K562 (cell line): ENCODE results near the gene UNC79. TPM values are rescaled to one million over a fixed set of nuclear protein-coding genes. Genes with fewer than 3 reads are reported as not detected.

Experiments
- ATAC-seq: fragments of 200-7000 bp; cut with Tn5 transposase; 3 replicates; pipeline ENCODE4 v1.9.1; 2020; ENCODE audit warnings: moderate library complexity
- BruUV-seq: library from RNA; stranded (reverse); fragments of 400-500 nt; replicated peaks from 2 replicates; lab custom pipeline; 2021; lab: Mats Ljungman, UMichigan
- CTCF ChIA-PET: fragments of 300-600 bp; formaldehyde crosslinking; extraction: SDS; loops from one replicate; lab custom pipeline; 2021; ENCODE audit warnings: low intra/inter-chr PET ratio; lab: Yijun Ruan, JAX
- POLR2A ChIA-PET: fragments of 300-600, 350-650 bp; sonication (Branson Sonifier 250); formaldehyde crosslinking; extraction: SDS; loops from one replicate; lab custom pipeline; 2021; ENCODE audit warnings: antibody characterized with exemption, inconsistent platforms; lab: Yijun Ruan, JAX
- DNase-seq, 4 experiments: peaks; one replicate each; pipeline versions ENCODE4 v3.0.0 to v3.0.0-alpha.2; 2011 to 2018; ENCODE audit warnings: low spot score in 3 of 4, mixed read lengths in 3 of 4; ENCODE audit errors: extremely low read depth in 1 of 4
- FAIRE-seq: peaks from 2 replicates; lab custom pipeline; 2011; peaks lifted over from hg19 to GRCh38; lab: Jason Lieb, UNC
- H2AFZ ChIP-seq: 2 replicates; pipeline ENCODE4 v1.6.0; 2011; ENCODE audit warnings: low read depth, low read length, control low read depth, inconsistent platforms
- H3K27ac ChIP-seq: fragments of 200-600 bp; 3 replicates; pipeline ENCODE4 v1.8.0; 2011; ENCODE audit warnings: low read depth, mild to moderate bottlenecking, control low read depth, inconsistent platforms, low read length, moderate library complexity, mixed read lengths; ENCODE audit errors: extremely low read depth
- H3K27me3 ChIP-seq, 2 experiments: fragments of 300-600 bp in 1 of 2; 2 replicates in 1 of 2; 3 replicates in 1 of 2; pipeline versions ENCODE4 v1.6.0 to v1.8.0; 2011; ENCODE audit warnings: inconsistent platforms in 2 of 2, low read length in 2 of 2, mild to moderate bottlenecking in 1 of 2, mixed read lengths in 1 of 2, moderate library complexity in 1 of 2; ENCODE audit not compliant: control insufficient read depth in 2 of 2, insufficient read depth in 2 of 2
- H3K36me3 ChIP-seq: fragments of 300-600 bp; 3 replicates; pipeline ENCODE4 v1.8.0; 2011; ENCODE audit warnings: mild to moderate bottlenecking, low read length, inconsistent platforms; ENCODE audit not compliant: control insufficient read depth, insufficient read depth
- H3K4me1 ChIP-seq, 2 experiments: fragments of 200-600 bp in 1 of 2; replicated peaks in 1 of 2; 2 replicates in 1 of 2; 3 replicates in 1 of 2; pipeline versions ENCODE4 v1.5.1 to v1.8.0; 2011; ENCODE audit warnings: inconsistent platforms in 2 of 2, low read length in 2 of 2, mild to moderate bottlenecking in 1 of 2, mixed read lengths in 1 of 2, moderate library complexity in 1 of 2; ENCODE audit not compliant: control insufficient read depth in 2 of 2, insufficient read depth in 2 of 2
- H3K4me2 ChIP-seq: 2 replicates; pipeline ENCODE4 v1.6.1; 2011; ENCODE audit warnings: low read length, control low read depth, inconsistent platforms, mixed read lengths; ENCODE audit not compliant: insufficient read depth
- H3K4me3 ChIP-seq: fragments of 200-600 bp; sonication (generic), shearing (Covaris generic); 2 replicates; pipeline ENCODE4 v1.5.1; 2016; ENCODE audit warnings: control low read depth, inconsistent platforms
- H3K79me2 ChIP-seq: fragments of 200-600 bp; 3 replicates; pipeline ENCODE4 v1.8.0; 2011; ENCODE audit warnings: low read length, inconsistent platforms; ENCODE audit not compliant: control insufficient read depth, insufficient read depth
- H3K9ac ChIP-seq, 2 experiments: 2 replicates each; pipeline versions ENCODE4 v1.6.0 to v1.6.1; 2011; ENCODE audit warnings: low read depth in 2 of 2, low read length in 2 of 2, control low read depth in 1 of 2, inconsistent platforms in 1 of 2, mild to moderate bottlenecking in 1 of 2, mixed read lengths in 1 of 2; ENCODE audit not compliant: insufficient read depth in 1 of 2
- H3K9me1 ChIP-seq: one replicate; pipeline ENCODE4 v1.6.0; 2011; ENCODE audit warnings: inconsistent platforms, mild to moderate bottlenecking, low read length, moderate library complexity; ENCODE audit not compliant: control insufficient read depth, insufficient read depth
- H3K9me3 ChIP-seq: replicated peaks from 2 replicates; pipeline ENCODE4 v1.5.1; 2011; ENCODE audit warnings: low read depth, low read length, inconsistent platforms; ENCODE audit not compliant: control insufficient read depth, insufficient read depth
- H4K20me1 ChIP-seq: replicated peaks from 2 replicates; pipeline ENCODE4 v1.6.1; 2011; ENCODE audit warnings: low read length, inconsistent platforms, mixed read lengths; ENCODE audit not compliant: control insufficient read depth, insufficient read depth
- BRF2 ChIP-seq: IDR thresholded peaks from 3 replicates; pipeline ENCODE4 v1.6.1; 2011; ENCODE audit warnings: borderline replicate concordance, mild to moderate bottlenecking; ENCODE audit not compliant: insufficient read length, insufficient read depth
- HDAC2 ChIP-seq: fragments of 450-650 bp; IDR thresholded peaks from 2 replicates; pipeline ENCODE4 v1.6.1; 2016; ENCODE audit warnings: mild to moderate bottlenecking
- HLTF ChIP-seq: fragments of 450-650 bp; IDR thresholded peaks from 2 replicates; pipeline ENCODE4 v1.6.1; 2016
- KLF13 ChIP-seq: fragments of 450-650 bp; IDR thresholded peaks from 2 replicates; pipeline ENCODE4 v1.6.1; 2016; ENCODE audit warnings: missing genetic modification characterization, low read depth, mild to moderate bottlenecking, missing compliant biosample characterization, moderate library complexity, borderline replicate concordance
- MAFK ChIP-seq: IDR thresholded peaks from 2 replicates; pipeline ENCODE4 v1.6.1; 2011; ENCODE audit warnings: low read length, improper control_type of control experiment
- SMAD4 ChIP-seq: fragments of 250-450 bp; sonication (Bioruptor Pico); conservative IDR thresholded peaks from 2 replicates; pipeline ENCODE4 v1.8.0; 2021; ENCODE audit warnings: inconsistent platforms, mild to moderate bottlenecking, moderate library complexity
- STAT5B ChIP-seq: fragments of 250-450 bp; sonication (Bioruptor Pico); IDR thresholded peaks from 2 replicates; pipeline ENCODE4 v1.8.0; 2021; ENCODE audit warnings: mild to moderate bottlenecking, inconsistent platforms
- ZBTB1 ChIP-seq: sonication (generic); formaldehyde crosslinking; IDR thresholded peaks from 2 replicates; pipeline ENCODE4 v1.8.1; 2023; ENCODE audit warnings: missing genetic modification reagents, low read depth, mild to moderate bottlenecking, borderline replicate concordance
- ZNF431 ChIP-seq: sonication (generic); formaldehyde crosslinking; IDR thresholded peaks from 2 replicates; pipeline ENCODE4 v1.8.0; 2022; ENCODE audit warnings: mild to moderate bottlenecking, missing genetic modification reagents
- ZNF518B ChIP-seq: fragments of 250-450 bp; sonication (Bioruptor Pico); IDR thresholded peaks from 2 replicates; pipeline ENCODE4 v1.5.0; 2021; ENCODE audit warnings: mild to moderate bottlenecking, moderate library complexity
- WGBS: fragments of 100-300 bp; shearing (Covaris generic); methylation state at CpG from one replicate; pipeline ENCODE4 v1.1.6; 2016; ENCODE audit warnings: low coverage, mixed read lengths; ENCODE audit not compliant: insufficient coverage; ENCODE audit errors: missing lambda C conversion rate; 5-methylcytosine and 5-hydroxymethylcytosine counted together
- in situ Hi-C: fragments of 300-500 bp; cut with MboI; formaldehyde crosslinking; loops from 4 replicates; pipeline ENCODE4 v1.15.0; 2018; ENCODE audit warnings: inconsistent platforms, mixed read lengths
- intact Hi-C: fragments of 100-400 bp; cut with micrococcal nuclease; formaldehyde crosslinking; loops from 2 replicates; pipeline ENCODE4 v1.14.2; 2022
- polyA plus RNA-seq, 8 experiments: library from polyadenylated mRNA; depleted of rRNA in 4 of 8; stranded (reverse) in 5 of 8; unstranded in 3 of 8; fragments of >200 nt; fragmentation: Nextera tagmentation in 2 of 8; fragmentation: Illumina TruSeq in 1 of 8; extraction: Ambion mirVana in 2 of 8; extraction: Trizol in 1 of 8; gene quantifications; 2 replicates each; pipeline versions ENCODE4 v1.2.1 to v1.2.3, GENCODE V29; 2011 to 2014; ENCODE audit warnings: inconsistent platforms in 1 of 8, missing spikeins in 1 of 8
- total RNA-seq, 7 experiments: library from RNA; depleted of rRNA in 6 of 7; stranded (reverse); fragments of >200 nt in 6 of 7; fragmentation: Illumina TruSeq in 2 of 7; extraction: Trizol in 2 of 7; gene quantifications; 2 replicates each; pipeline versions ENCODE4 v1.2.1 to v1.2.3, GENCODE V29; 2011 to 2021; ENCODE audit warnings: low replicate concordance in 1 of 7
- TF ChIP-seq, protein P1 (sequence below): fragments of 250-450 bp; sonication (Bioruptor Pico); IDR thresholded peaks from 2 replicates; pipeline ENCODE4 v1.5.0; 2020; ENCODE audit warnings: mild to moderate bottlenecking
- TF ChIP-seq, protein P2 (sequence below), 2 experiments: fragments of 450-650 bp in 1 of 2; sonication (generic) in 1 of 2; formaldehyde crosslinking in 1 of 2; IDR thresholded peaks in 1 of 2; conservative IDR thresholded peaks in 1 of 2; 2 replicates each; pipeline versions ENCODE4 v1.6.1 to v1.8.1; 2016 to 2023; ENCODE audit warnings: mild to moderate bottlenecking in 2 of 2, moderate library complexity in 2 of 2, inconsistent platforms in 1 of 2, missing genetic modification reagents in 1 of 2
- TF ChIP-seq, protein P3 (sequence below), 2 experiments: IDR thresholded peaks; 2 replicates each; pipeline ENCODE4 v1.6.1; 2012; ENCODE audit warnings: improper control_type of control experiment in 2 of 2, low read depth in 2 of 2, low read length in 2 of 2, borderline replicate concordance in 1 of 2

UNC79 gene
- total and polyA plus RNA-seq, 9 of the 15 experiments (the other 6 are each of a cell fraction or from before 2014, with no cell fraction given) = under 0.01 to 0.04 (median 0.01) TPM; not detected in 6

GRCh38 chr14:93707475-93707874, 276.7 kb downstream of the UNC79 start:
- WGBS = 0% methylated on average over 2 of the region's 3 CpGs
- H3K27me3 ChIP-seq = peaks cover 3 to 12% of the 10 kb centered on the region in 2 experiments; a peak in 3 of 5 replicates
- no TSS peak for BruUV-seq
- H3K4me3 ChIP-seq = no peak overlapping the region
- H3K36me3 ChIP-seq = no peaks in the 10 kb centered on the region
- intact Hi-C loops = no loop called here
- H3K9ac ChIP-seq = no peak overlapping the region
- H3K27ac ChIP-seq = no peak overlapping the region
- no peaks in the 10 kb centered on the region for H3K4me1 ChIP-seq
- ATAC-seq = no peak
- POLR2A ChIA-PET = no interaction called here
- H3K9me3 ChIP-seq = no peaks in the 10 kb centered on the region
- no peak overlapping the region for H2AFZ ChIP-seq
- H3K4me2 ChIP-seq = no peak overlapping the region
- no peaks in the 10 kb centered on the region for H4K20me1 ChIP-seq
- in situ Hi-C loops = no loop called here
- CTCF ChIA-PET = no interaction called here
- H3K9me1 ChIP-seq = no peaks in the 10 kb centered on the region
- no peak for FAIRE-seq
- no peak for DNase-seq
- no peaks in the 10 kb centered on the region for H3K79me2 ChIP-seq
- TF ChIP-seq ZNF431 (CRISPR knock-in tag) (no peak), KLF13 (no peak), STAT5B (CRISPR knock-in tag) (no peak), HLTF (no peak), SMAD4 (no peak), MAFK (no peak), BRF2 (no peak), ZBTB1 (CRISPR knock-in tag) (no peak), HDAC2 (no peak), ZNF518B (no peak)
- TF ChIP-seq, protein P1, sequence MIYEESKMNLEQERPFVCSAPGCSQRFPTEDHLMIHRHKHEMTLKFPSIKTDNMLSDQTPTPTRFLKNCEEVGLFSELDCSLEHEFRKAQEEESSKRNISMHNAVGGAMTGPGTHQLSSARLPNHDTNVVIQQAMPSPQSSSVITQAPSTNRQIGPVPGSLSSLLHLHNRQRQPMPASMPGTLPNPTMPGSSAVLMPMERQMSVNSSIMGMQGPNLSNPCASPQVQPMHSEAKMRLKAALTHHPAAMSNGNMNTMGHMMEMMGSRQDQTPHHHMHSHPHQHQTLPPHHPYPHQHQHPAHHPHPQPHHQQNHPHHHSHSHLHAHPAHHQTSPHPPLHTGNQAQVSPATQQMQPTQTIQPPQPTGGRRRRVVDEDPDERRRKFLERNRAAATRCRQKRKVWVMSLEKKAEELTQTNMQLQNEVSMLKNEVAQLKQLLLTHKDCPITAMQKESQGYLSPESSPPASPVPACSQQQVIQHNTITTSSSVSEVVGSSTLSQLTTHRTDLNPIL (CRISPR knock-in tag) = no peak
- TF ChIP-seq, protein P2, sequence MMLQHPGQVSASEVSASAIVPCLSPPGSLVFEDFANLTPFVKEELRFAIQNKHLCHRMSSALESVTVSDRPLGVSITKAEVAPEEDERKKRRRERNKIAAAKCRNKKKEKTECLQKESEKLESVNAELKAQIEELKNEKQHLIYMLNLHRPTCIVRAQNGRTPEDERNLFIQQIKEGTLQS (IDR thresholded peaks at IDR 0.05) = no peak
- TF ChIP-seq, protein P2 (CRISPR knock-in tag; conservative IDR thresholded peaks at IDR 0.05) = no peak
- TF ChIP-seq, protein P3, sequence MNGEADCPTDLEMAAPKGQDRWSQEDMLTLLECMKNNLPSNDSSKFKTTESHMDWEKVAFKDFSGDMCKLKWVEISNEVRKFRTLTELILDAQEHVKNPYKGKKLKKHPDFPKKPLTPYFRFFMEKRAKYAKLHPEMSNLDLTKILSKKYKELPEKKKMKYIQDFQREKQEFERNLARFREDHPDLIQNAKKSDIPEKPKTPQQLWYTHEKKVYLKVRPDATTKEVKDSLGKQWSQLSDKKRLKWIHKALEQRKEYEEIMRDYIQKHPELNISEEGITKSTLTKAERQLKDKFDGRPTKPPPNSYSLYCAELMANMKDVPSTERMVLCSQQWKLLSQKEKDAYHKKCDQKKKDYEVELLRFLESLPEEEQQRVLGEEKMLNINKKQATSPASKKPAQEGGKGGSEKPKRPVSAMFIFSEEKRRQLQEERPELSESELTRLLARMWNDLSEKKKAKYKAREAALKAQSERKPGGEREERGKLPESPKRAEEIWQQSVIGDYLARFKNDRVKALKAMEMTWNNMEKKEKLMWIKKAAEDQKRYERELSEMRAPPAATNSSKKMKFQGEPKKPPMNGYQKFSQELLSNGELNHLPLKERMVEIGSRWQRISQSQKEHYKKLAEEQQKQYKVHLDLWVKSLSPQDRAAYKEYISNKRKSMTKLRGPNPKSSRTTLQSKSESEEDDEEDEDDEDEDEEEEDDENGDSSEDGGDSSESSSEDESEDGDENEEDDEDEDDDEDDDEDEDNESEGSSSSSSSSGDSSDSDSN (IDR thresholded peaks at IDR 0.05; ENCODE audit: borderline replicate concordance in 1 of 2, low read depth in 2 of 2, low read length in 2 of 2) = no peak
